NCI-H2227 (cell line): ENCODE data around the gene WASF2.
A peak's percentile ranks its signal among the peaks of the same experiment; 100 is the strongest.
"Not testable (repeated sequence)": the region's sequence is repeated elsewhere in the genome, so short reads cannot be mapped to it uniquely, and the experiment has no call there.

Source experiments
- DNase-seq: peaks from one replicate; lab custom pipeline; 2025; ENCODE audit not compliant: unreplicated experiment; lab: John Stamatoyannopoulos, UW

WASF2 gene

GRCh38 chr1:27455139-27455811 is 34.7 kb downstream of the WASF2 start:
- no peak for DNase-seq

GRCh38 chr1:27454610-27455009 is 35.4 kb downstream of the WASF2 start:
- DNase-seq, result no peak

GRCh38 chr1:27451343-27451742 is 38.6 kb downstream of the WASF2 start:
- DNase-seq, result no peak

- no peak for DNase-seq
Measured at GRCh38 chr1:27448982-27449381, 41.0 kb downstream of the WASF2 start.

GRCh38 chr1:27447883-27448282 is 42.1 kb downstream of the WASF2 start:
- peak; percentile 34 for DNase-seq

- DNase-seq, result no peak
Measured at GRCh38 chr1:27447399-27447798, 42.6 kb downstream of the WASF2 start.

- no peak for DNase-seq
Measured at GRCh38 chr1:27446496-27447020, 43.4 kb downstream of the WASF2 start.

GRCh38 chr1:27445177-27445936 is 44.6 kb downstream of the WASF2 start:
- DNase-seq, result no peak

GRCh38 chr1:27444632-27445031 is 45.3 kb downstream of the WASF2 start:
- DNase-seq, result no peak

GRCh38 chr1:27439150-27439549 is 50.8 kb downstream of the WASF2 start:
- DNase-seq, result no peak

- DNase-seq, result no peak
Measured at GRCh38 chr1:27438621-27439061, 51.3 kb downstream of the WASF2 start.

- DNase-seq, result no peak
Measured at GRCh38 chr1:27436204-27437159, 53.5 kb downstream of the WASF2 start.

GRCh38 chr1:27435566-27436203 is 54.3 kb downstream of the WASF2 start:
- no peak for DNase-seq

GRCh38 chr1:27433706-27434105 is 56.3 kb downstream of the WASF2 start:
- DNase-seq, result no peak

GRCh38 chr1:27432725-27433124 is 57.2 kb downstream of the WASF2 start:
- not testable (repeated sequence) for DNase-seq

GRCh38 chr1:27431601-27431940 is 58.4 kb downstream of the WASF2 start:
- no peak for DNase-seq

- no peak for DNase-seq
Measured at GRCh38 chr1:27430903-27431600, 58.9 kb downstream of the WASF2 start.

- DNase-seq, result no peak
Measured at GRCh38 chr1:27429029-27429425, 60.9 kb downstream of the WASF2 start.

- peak; percentile 35 for DNase-seq
Measured at GRCh38 chr1:27428316-27429028, 61.5 kb downstream of the WASF2 start.
